PC-3 (cell line): Measurements from ENCODE around the gene ULK4.

ENCODE experiments used
- EZH2 ChIP-seq: fragments of 300-600 bp; sonication (generic); IDR thresholded peaks from one replicate; pipeline ENCODE4 v1.6.1; 2017; ENCODE audit warnings: antibody characterized with exemption, mild to moderate bottlenecking, low read length; ENCODE audit not compliant: unreplicated experiment
- EZH2phosphoT487 ChIP-seq: fragments of 300-600 bp; sonication (generic); IDR thresholded peaks from 2 replicates; pipeline ENCODE4 v1.6.1; 2018; ENCODE audit warnings: mild to moderate bottlenecking, antibody characterized with exemption, low read length, borderline replicate concordance

DNA sequence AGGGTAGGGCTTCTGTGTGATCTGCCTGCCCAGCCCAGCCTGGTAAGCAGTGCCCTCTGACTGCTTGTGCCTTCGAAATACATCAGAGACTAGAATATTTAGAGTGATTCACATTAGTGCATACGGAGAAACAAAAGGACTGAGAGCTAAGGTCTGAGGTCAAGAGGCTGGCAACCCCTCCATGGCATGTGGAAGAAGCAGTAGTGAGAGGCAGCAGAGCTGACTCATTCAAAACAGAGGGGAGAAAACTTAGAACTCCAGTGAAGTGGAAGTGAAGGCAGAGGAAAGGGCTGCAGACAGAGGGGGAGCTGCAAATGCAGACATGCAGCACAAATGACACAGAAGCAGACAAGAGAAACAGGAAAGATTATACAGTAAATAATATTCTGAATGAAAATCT is 61.6 kb downstream of the ULK4 start:
- no peak for TF ChIP-seq EZH2phosphoT487
- no peak for TF ChIP-seq EZH2
